Measurements from ENCODE around the gene DNAH9.

GRCh38 chr17:11643851-11644250, 45.6 kb downstream of the DNAH9 start:
- no peak for TF ChIP-seq CTCF (IDR thresholded peaks at IDR 0.05)
- TF ChIP-seq POLR2A (IDR thresholded peaks at IDR 0.05): no peak
